HepG2 (cell line): ENCODE data around the gene PYGB. TPM values are rescaled to one million over a fixed set of nuclear protein-coding genes. Genes with fewer than 3 reads are reported as not detected.

ENCODE experiments used
- HMGA1 ChIP-seq: sonication (generic); formaldehyde crosslinking; conservative IDR thresholded peaks from 2 replicates; pipeline ENCODE4 v1.4.0; 2020; ENCODE audit warnings: missing genetic modification reagents
- HNRNPH1 ChIP-seq: fragments of 200-400 bp; formaldehyde crosslinking; optimal IDR thresholded peaks from 2 replicates; pipeline ENCODE3; 2017; ENCODE audit warnings: mild to moderate bottlenecking, low read depth, low read length
- HNRNPK ChIP-seq: fragments of 200-400 bp; formaldehyde crosslinking; IDR thresholded peaks from 2 replicates; pipeline ENCODE4 v1.6.1; 2018; ENCODE audit warnings: low read length, low read depth, moderate library complexity, mild to moderate bottlenecking; ENCODE audit not compliant: poor library complexity, severe bottlenecking
- MEIS2 ChIP-seq: sonication (generic); formaldehyde crosslinking; IDR thresholded peaks from 2 replicates; pipeline ENCODE4 v1.9.0; 2021; ENCODE audit warnings: mild to moderate bottlenecking, missing genetic modification reagents
- PPARG ChIP-seq: conservative IDR thresholded peaks from 2 replicates; pipeline ENCODE4 v1.6.1; 2016; ENCODE audit warnings: missing biosample characterization, missing genetic modification reagents
- SRSF9 ChIP-seq: fragments of 200-400 bp; formaldehyde crosslinking; IDR thresholded peaks from 2 replicates; pipeline ENCODE4 v1.6.1; 2018; ENCODE audit warnings: borderline replicate concordance, mild to moderate bottlenecking, low read depth, low read length; ENCODE audit not compliant: insufficient read depth, poor library complexity, severe bottlenecking
- ZNF563 ChIP-seq: sonication (generic); formaldehyde crosslinking; IDR thresholded peaks from 2 replicates; pipeline ENCODE4 v1.8.0; 2022; ENCODE audit warnings: mild to moderate bottlenecking, moderate library complexity, missing genetic modification reagents
- ZNF614 ChIP-seq: IDR thresholded peaks from 2 replicates; pipeline ENCODE4 v1.6.1; 2018; ENCODE audit warnings: missing biosample characterization, missing genetic modification reagents, inconsistent platforms, borderline replicate concordance
- ZNF619 ChIP-seq: sonication (generic); formaldehyde crosslinking; IDR thresholded peaks from 2 replicates; pipeline ENCODE4 v1.4.0; 2020; ENCODE audit warnings: mild to moderate bottlenecking, missing genetic modification reagents
- ZSCAN29 ChIP-seq: sonication (generic); formaldehyde crosslinking; conservative IDR thresholded peaks from 2 replicates; pipeline ENCODE4 v1.4.0; 2020; ENCODE audit warnings: mild to moderate bottlenecking, missing genetic modification reagents
- polyA plus RNA-seq, 8 experiments: library from polyadenylated mRNA; depleted of rRNA in 3 of 8; stranded (reverse) in 7 of 8; unstranded in 1 of 8; fragments of >200 nt; fragmentation: Illumina TruSeq in 4 of 8; extraction: Trizol in 4 of 8; gene quantifications; 2 replicates each; pipeline versions ENCODE4 v1.2.1 to v1.2.3, GENCODE V29; 2011 to 2016; ENCODE audit warnings: low read depth in 4 of 8, missing spikeins in 1 of 8, mixed read lengths in 1 of 8; ENCODE audit not compliant: insufficient read depth in 1 of 8
- total RNA-seq, 5 experiments: library from RNA; depleted of rRNA; stranded (reverse); fragments of >200 nt; fragmentation: Illumina TruSeq; extraction: Trizol; gene quantifications; 2 replicates each; pipeline ENCODE4 v1.2.3, GENCODE V29; 2016; ENCODE audit warnings: low read depth in 1 of 5
- TF ChIP-seq, protein P1 (sequence below): sonication (generic); formaldehyde crosslinking; IDR thresholded peaks from 2 replicates; pipeline ENCODE4 v1.5.0; 2020; ENCODE audit warnings: mild to moderate bottlenecking, missing genetic modification reagents
- TF ChIP-seq, protein P2 (sequence below): sonication (generic); formaldehyde crosslinking; IDR thresholded peaks from 2 replicates; pipeline ENCODE4 v1.5.1; 2020; ENCODE audit warnings: missing genetic modification reagents, mild to moderate bottlenecking, borderline replicate concordance
- TF ChIP-seq, protein P3 (sequence below): sonication (generic); formaldehyde crosslinking; IDR thresholded peaks from 2 replicates; pipeline ENCODE4 v1.8.0; 2022; ENCODE audit warnings: mild to moderate bottlenecking, missing genetic modification reagents, moderate library complexity

The PYGB gene
- total and polyA plus RNA-seq, 2 of the 13 experiments (the other 11 are each of a cell fraction or from before 2014, with no cell fraction given): 24.2 to 86.3 TPM

DNA sequence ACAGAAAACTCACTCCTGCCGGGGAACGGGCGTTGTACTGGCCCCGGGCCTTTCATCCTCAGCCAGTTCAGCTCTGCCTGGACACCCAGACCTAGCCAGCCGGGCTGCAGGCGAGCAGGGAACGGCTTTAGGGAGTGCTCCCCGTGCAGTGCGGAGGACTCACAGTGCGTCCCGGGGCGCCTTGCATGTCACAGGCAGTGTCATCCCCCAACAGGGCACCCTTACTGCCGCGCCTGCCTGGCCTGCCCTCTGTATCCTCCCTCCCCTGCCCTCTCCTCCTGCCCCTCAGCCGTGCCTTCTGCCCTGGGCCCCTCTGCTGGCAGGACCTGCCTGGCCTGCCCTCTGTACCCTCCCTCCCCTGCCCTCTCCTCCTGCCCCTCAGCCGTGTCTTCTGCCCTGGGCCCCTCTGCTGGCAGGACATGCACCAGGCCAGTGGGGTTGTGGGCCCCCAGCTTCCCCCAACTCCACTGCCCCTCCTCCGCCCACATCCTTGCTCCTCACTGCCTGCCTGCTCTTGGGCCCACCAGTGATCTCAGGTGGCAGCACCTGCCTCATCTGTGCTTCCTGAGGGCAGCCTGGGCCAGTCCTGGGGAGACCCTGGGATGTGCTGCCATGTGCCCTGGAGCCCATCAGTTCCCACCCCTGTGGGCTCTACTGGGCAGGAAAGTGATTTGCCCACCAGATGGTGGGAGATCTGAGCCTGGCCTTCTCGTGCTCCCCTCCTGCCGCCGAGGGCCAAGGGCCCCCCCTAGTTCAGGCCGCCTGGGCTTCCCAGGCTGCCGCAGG is 43.0 kb downstream of the PYGB start (continued):
- peak; percentile 41; the same call in 1 of the 2 replicates for TF ChIP-seq ZNF563 (CRISPR knock-in tag)
- peak; percentile 34 for TF ChIP-seq HNRNPK
- TF ChIP-seq SRSF9: no peak
- TF ChIP-seq HMGA1 (CRISPR knock-in tag): no peak
- TF ChIP-seq ZNF619 (CRISPR knock-in tag): no peak
- TF ChIP-seq PPARG (CRISPR knock-in tag): no peak
- TF ChIP-seq MEIS2 (CRISPR knock-in tag): no peak
- TF ChIP-seq, protein P1, sequence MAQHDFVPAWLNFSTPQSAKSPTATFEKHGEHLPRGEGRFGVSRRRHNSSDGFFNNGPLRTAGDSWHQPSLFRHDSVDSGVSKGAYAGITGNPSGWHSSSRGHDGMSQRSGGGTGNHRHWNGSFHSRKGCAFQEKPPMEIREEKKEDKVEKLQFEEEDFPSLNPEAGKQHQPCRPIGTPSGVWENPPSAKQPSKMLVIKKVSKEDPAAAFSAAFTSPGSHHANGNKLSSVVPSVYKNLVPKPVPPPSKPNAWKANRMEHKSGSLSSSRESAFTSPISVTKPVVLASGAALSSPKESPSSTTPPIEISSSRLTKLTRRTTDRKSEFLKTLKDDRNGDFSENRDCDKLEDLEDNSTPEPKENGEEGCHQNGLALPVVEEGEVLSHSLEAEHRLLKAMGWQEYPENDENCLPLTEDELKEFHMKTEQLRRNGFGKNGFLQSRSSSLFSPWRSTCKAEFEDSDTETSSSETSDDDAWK (CRISPR knock-in tag): no peak
- TF ChIP-seq ZSCAN29 (CRISPR knock-in tag): no peak
- TF ChIP-seq, protein P2, sequence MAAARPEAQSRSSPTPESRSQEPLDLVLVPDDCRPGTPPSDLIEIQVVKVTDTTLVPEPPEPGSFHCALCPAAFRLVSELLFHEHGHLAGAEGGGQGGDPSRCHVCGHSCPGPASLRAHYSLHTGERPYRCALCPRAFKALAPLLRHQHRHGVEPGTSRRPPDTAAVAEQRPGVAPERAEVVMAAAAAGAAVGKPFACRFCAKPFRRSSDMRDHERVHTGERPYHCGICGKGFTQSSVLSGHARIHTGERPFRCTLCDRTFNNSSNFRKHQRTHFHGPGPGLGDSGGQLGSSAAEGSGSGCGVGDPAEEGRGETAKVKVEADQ (CRISPR knock-in tag): no peak
- no peak for TF ChIP-seq ZNF614 (CRISPR knock-in tag)
- TF ChIP-seq HNRNPH1: no peak
- TF ChIP-seq, protein P3, sequence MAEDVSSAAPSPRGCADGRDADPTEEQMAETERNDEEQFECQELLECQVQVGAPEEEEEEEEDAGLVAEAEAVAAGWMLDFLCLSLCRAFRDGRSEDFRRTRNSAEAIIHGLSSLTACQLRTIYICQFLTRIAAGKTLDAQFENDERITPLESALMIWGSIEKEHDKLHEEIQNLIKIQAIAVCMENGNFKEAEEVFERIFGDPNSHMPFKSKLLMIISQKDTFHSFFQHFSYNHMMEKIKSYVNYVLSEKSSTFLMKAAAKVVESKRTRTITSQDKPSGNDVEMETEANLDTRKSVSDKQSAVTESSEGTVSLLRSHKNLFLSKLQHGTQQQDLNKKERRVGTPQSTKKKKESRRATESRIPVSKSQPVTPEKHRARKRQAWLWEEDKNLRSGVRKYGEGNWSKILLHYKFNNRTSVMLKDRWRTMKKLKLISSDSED (CRISPR knock-in tag): no peak
